ENCODE data around the gene MUC5AC.

MUC5AC gene

GRCh38 chr11:1121331-1121812, 36.4 kb upstream of the MUC5AC start:
- no peak for DNase-seq

- no peak for DNase-seq
These were observed 35.7 kb upstream of the MUC5AC start for GRCh38 chr11:1121813-1122663.

DNA sequence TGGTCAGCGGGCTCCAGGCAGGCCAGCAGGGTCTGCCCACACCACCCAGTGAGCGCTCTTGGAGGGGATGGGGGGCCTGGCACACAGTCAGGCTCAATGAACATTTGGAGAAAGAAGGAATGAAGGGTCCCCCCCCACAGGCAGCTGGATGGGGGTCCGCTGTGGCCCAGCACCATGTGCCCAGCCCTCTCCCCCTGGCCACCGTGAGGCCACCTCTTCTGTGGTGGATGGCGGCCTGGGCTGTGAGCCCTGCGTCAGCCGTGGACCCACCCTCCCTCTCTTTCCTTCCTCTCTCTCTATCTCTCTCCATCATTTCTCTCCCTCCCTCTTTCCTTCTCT, 35.1 kb upstream of the MUC5AC start:
- DNase-seq = no peak

DNA sequence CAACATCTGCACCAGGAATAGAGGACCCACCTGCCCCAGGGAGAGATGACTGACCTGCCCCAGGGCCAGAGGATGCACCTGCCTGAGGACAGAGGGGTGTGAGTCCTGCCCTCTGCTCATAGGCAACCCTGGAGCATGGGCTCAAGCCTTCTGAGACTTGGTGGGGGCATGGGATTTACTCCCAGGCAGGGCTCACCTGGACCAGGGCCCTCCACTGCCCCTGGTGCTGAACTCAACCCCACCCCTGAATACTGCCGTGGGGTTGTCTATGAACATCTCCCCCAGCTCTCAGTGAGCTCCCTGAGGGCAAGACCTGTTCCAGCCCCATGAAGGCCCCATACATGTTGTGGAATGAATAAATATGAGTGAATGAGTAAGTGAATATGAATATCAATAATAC, 33.8 kb upstream of the MUC5AC start:
- DNase-seq = peak; percentile 7

- no peak for DNase-seq
These were observed 31.9 kb upstream of the MUC5AC start for GRCh38 chr11:1125803-1126202.

GRCh38 chr11:1126491-1126926, 31.2 kb upstream of the MUC5AC start:
- no peak for DNase-seq

DNA sequence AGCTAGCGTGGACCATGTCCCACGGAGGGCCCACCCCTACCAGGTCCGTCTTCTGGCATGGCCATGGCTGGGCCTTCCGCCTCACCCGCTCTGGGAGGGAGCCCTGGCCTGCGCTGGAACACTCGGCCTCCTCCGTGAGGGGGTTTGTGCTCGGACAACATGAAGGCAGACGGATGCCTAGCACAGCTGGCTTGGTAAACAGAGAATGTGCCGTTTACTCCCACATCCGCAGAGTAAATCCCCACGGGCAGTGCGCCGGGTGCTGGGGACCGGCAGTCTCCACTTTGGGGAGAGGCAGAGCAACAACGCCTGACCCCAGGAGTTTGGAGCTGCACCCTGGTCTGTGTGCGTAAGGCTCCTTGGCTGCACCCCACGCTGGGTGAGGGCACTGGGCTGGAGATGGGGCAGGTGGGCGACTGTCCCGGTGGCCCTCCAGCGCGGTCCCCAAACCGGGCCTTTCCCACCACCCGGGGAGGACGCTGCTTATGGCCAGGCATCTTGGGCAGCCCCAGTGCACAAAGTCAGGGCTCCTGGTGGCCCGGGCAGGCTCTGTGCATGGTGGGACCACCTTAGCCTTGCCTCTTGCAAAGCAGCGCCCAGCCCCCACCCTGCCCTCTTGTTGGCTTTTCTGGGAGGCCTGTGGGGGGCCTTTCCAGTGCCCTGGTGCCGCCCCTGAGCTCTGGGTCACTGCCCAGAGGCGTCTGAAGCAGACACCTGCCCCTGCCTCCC, 30.7 kb upstream of the MUC5AC start:
- DNase-seq = no peak

GRCh38 chr11:1127664-1128162, 30.0 kb upstream of the MUC5AC start:
- DNase-seq = no peak

DNA sequence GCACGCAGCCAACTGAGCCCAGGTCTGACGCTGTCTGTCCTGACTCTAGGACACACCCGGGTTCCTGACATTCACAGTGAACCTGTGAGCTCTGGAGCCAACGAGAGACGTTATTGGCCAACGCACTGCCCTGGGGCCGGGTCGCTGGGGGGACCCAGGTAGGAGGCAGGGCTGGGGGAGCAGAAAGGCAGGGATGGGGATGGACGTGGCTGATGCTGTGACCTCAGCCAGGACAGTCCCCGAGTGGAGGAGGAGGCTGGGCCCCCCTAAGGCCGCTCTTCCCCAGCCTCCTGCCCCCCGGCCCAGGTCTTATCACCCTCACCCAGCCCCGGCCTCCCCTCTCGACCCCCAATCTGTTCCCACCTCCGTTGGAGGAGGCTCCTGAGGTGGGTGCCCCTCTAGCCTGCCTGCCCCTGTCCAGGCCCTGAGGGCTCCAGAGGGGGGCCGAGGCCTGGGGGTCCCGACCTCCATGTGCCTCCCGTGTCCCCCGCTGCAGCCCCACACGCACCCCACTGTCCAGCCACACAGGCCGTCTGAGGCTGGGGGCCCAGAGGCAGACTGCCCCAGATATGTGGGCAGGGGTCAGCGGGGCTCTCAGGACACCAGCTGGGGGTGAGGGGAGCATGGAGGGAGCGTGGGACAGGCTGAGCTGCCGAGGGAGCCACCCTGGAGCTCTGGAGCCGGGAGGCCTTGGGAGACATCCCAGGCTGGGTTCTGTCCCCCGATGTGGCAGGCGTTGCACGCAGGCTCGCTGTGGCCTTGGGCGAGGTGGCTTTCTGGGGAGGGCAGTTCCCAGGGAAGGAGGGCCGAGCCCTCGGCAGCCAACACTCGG, 29.2 kb upstream of the MUC5AC start:
- DNase-seq = no peak

DNA sequence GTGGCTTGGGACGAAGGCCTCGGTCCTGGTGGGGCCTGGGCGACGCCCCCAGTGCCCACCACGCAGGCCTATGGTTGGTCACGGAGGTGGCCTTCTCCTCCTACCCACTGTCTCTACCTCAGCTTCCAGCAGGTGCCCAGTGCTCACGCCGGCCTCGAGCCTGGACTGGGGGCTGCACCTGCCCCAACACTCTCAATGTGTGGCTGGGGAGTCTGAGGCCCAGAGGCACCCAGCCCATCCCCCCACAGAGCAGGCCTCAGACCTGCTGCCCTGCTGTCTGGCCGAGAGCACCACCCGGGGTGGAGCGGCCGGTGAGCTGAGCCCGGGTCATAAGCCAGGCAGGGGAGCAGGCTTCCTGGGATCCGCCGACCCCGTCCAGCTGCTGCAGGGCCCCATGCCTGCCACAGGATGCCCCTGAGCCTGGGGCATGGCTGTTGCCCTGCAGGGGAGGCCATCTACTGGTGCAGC, 28.6 kb upstream of the MUC5AC start:
- DNase-seq = no peak

DNA sequence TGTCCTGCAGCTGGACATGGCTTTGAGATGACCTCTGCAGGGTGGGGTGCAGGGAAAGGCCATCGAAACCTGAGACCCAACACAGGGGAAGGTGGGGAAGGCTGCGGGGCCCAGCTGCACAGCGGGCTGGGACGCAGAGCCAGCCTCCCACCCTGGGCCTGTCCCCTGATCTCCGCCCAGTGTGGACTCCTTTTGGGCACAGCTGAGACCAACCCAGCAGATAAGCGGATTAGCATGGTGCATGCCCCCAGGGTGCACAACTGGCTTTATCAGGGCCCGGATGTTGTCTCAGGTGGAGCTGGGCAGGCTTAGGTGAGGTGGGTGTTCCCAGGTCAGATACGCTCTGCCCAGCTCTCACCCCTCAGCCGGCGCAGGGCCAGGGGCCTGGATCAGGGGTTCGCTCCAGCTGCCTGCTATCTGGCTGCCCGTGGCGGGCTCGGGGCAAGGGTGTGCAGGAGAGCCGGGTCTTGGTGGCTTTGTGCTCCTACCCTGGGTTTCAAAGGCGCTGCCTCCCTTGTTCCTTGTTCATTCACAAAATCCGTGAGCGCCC, 28.1 kb upstream of the MUC5AC start:
- no peak for DNase-seq

GRCh38 chr11:1130276-1131032, 27.3 kb upstream of the MUC5AC start:
- no peak for DNase-seq

DNA sequence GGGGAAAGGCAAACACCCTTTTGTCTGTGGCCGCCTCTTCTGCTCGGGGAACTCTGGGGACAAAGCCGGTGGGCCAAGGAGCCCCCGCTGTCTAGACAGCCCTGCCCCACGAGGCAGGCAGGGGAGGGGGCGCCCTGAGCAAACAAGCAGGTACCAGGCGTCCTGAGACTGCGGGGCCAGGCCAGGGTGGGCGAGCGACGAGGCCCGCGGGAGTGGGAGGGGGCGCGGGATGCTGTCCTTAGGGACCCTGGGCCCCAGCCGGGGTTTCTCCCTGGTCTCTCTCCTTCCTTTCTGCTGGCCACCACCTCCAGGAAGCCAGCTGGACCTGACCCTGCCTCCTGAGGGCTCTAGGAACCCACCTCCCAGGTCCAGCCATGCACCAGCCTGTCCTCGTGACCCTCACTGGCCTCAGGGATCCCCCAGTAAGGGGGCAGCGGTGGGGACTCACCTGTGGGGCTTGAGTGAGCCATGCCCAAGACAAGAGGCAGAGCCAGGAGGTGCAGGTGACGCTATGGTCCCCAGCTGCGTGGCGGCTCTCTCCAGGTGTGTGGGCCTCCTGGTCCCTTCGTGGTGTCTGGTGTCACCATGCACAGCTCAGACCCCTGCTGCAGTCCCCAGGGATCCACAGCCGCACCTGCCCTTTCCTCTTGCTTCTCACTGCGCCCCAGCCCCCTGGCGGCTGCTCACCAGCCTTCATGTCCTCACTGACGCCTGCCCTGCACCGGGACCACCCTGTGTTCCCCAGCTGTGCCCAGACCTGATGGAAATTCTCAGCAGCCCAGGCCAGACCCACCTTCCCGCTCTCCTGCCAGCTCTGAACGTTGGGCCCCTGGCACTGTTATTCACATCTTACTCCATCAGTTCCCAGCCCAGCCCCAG, 26.5 kb upstream of the MUC5AC start:
- no peak for DNase-seq

- no peak for DNase-seq
These were observed 22.8 kb upstream of the MUC5AC start for GRCh38 chr11:1134848-1135445.

DNA sequence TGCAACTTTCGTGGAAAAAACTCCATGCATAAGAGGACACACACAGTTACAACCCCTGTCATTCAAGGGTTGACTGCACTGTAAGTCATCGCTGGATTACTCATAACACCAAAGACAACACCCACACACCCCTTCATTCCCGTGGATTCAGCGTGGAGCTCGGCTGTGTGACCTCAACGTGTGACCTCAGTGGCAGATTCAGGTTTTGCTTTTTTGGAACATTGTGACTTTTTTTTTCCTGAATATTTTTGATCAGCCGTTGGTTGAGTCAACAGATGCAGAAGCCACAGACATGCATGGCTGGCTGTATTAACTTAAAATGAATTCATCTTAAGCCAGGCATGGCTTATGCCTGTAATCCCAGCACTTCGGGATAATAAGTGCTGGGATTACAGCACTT, 19.7 kb upstream of the MUC5AC start:
- no peak for DNase-seq

- no peak for DNase-seq
These were observed 18.2 kb upstream of the MUC5AC start for GRCh38 chr11:1139441-1140083.

- DNase-seq = no peak
These were observed 16.9 kb upstream of the MUC5AC start for GRCh38 chr11:1140642-1141490.

DNA sequence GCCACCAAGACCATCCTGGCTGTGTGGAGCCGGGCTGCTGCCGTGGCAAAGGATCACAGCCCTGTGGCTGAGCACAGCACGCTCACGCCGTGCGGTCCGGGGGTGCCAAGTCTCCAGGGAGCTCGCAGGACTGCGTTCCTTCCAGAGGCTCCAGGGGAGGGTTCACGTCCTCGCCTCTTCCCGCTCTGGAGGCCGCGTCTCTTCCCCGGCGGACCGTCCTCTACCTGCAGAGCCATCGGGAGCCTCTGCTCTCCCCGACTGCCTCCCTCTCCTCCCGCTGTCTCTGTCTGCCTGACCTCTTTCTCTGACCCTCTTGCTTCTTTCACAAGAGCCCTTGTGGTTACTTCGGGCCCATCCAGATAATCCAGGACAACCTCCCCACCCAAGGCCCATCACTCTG, 11.4 kb upstream of the MUC5AC start:
- no peak for DNase-seq

DNA sequence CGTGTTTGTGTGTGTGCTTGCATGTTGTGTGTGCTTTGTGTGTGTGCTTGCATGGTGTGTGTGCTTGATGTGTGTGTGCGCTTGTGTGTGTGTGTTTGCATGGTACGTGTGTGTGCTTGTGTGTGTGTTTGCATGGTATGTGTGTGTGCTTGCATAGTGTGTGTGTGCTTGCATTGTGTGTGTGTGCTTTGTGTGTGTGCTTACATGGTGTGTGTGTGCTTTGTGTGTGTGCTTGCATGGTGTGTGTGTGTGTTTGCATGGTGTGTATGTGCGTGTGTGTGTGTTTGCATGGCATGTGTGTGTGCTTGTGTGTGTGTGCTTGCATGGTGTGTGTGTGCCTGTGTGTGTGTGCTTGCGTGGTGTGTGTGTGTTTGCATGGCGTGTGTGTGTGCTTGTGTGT, 10.0 kb upstream of the MUC5AC start:
- no peak for DNase-seq
